Stimulated activated CD4-positive, alpha-beta T cell treated with anti-CD3 and anti-CD28 coated beads, Interleukin-4, amount 100 ng/mL, for 48 hours (primary cell): ENCODE results near the gene ANAPC4.
A peak's percentile ranks its signal among the peaks of the same experiment; 100 is the strongest.
"Not testable (repeated sequence)": the region's sequence is repeated elsewhere in the genome, so short reads cannot be mapped to it uniquely, and the experiment has no call there.

Experiments
- DNase-seq, 2 donors: peaks; one replicate each; pipeline ENCODE4 v3.0.0-alpha.2; 2020; ENCODE audit warnings: low read depth in 2 of 2

ANAPC4 gene

DNA sequence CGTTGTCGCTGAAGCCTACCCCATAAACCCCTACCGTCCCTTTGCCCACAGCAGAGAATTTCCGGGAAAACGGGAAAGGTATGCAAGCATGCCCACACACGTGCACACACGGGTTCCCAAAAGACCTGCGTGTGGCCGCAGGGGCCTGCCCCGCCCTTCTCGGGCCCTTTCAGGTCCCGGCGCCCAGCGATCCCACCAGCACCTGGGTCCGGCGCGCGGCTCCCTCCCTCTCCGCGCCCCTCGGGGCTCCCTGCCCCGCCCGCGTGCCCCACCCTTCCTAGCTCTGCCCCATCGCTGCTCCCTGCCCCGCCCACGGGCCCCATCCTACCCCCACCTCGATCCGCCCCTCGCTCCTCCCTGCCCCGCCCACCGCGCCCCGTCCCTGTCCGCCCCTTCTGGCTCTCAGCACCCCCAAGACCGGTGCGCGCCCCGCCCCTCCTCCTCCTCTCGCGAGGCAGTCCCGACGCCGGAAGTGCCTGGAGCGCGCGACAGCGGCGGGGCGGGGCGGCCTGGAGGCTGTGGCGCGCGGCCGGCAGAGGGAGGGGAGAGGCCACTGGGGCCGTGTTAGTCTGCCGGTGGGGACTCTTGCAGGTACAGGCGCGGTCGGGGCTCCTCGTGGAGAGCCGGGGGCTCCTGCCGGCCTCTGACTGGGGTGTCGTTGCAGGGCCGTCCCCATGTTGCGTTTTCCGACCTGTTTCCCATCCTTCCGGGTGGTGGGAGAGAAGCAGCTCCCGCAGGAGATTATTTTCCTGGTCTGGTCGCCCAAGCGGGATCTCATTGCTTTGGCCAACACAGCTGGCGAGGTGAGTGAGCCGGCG is at the start of gene ANAPC4:
TSS of gene ANAPC4 (plus strand) at position 510 of the 818 bp plus-strand sequence. CDS start at position 675, 165 bp downstream.
- DNase-seq: peak; percentile 99

DNA sequence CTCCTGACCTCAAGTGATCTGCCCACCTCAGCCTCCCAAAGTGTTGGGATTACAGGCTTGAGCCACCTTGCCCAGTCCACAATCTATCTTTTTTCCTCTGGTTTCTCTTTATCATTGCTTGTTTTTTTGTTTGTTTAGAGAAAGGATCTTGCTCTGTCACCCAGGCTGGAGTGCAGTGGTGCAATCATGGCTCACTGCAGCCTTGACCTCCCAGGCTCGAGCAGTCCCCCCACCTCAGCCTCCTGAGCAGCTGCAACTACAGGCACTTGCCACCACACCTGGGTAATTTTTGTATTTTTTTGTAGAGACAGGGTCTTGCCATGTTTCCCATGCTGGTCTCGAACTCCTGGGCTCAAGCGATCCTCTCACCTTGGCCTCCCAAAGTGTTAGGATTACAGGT is 48.6 kb upstream of the ANAPC4 start:
- DNase-seq: not testable (repeated sequence)

- DNase-seq: no peak
Observed at GRCh38 chr4:25330335-25330734, 46.7 kb upstream of the ANAPC4 start.

DNA sequence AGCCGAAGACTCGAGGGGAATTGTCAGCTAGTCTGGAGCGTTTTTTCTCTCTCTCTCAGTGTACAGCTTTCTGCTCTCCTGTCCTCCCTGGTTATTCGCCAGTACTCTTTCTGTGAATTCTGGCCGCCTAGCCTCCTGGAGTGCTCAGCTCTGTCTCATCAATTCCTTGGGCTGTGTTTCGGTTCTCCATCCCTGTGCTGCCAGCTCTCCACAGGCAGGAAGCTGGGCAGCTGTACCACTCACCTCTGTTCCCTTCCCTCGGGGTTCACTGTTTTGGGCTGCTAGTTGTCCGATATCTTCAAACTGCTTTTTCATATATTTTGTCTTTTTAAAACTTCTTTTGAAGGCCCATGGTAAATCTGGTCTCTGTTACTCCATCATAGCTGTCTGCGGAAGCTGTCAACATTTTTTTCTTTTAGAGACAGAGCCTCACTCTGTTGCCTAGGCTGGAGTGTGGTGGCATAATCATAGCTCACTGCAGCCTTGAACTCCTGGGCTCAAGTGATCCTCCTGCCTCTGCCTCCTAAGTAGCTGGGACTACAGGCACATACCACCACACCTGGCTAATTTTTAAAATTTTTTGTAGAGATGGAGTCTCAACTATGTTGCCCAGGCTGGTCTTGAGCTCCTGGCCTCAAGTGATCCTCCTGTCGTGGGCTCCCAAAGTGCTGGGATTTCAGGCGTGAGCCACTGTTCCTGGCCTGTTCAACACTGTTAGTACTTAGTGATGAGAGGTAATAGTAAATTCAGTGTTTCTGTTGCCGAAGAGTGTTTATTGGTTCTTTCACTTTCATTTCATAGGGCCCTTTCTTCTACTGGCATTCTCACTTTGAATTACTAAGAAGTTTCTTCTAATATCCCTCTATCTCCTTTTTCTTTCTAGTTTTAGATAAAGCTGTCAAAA is 45.9 kb upstream of the ANAPC4 start:
- DNase-seq: no peak

- DNase-seq: no peak
Observed at GRCh38 chr4:25343671-25344070, 33.4 kb upstream of the ANAPC4 start.

GRCh38 chr4:25345744-25346143 is 31.3 kb upstream of the ANAPC4 start:
- DNase-seq: no peak

GRCh38 chr4:25346913-25347312 is 30.1 kb upstream of the ANAPC4 start:
- DNase-seq: no peak

DNA sequence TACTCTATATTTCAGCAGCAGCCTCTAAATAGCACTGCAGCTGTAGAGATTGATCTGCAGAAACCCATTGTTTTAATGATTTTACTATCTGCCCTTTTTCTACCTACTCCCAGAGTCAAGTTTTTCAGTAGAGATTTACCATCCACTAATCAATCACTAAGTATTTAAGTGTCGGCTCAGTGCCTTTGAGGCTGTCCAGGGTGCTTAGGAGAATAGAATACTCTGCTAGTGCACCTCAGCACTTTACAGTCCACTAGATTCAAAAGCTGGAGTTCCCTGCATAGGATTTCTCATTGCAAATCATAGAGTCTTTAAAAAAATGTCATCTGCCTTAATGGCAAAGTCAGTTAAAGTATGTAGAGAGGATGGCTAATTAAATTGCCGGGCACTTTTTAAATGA is 29.6 kb upstream of the ANAPC4 start:
- DNase-seq: no peak

GRCh38 chr4:25347971-25348370 is 29.1 kb upstream of the ANAPC4 start:
- DNase-seq: no peak

DNA sequence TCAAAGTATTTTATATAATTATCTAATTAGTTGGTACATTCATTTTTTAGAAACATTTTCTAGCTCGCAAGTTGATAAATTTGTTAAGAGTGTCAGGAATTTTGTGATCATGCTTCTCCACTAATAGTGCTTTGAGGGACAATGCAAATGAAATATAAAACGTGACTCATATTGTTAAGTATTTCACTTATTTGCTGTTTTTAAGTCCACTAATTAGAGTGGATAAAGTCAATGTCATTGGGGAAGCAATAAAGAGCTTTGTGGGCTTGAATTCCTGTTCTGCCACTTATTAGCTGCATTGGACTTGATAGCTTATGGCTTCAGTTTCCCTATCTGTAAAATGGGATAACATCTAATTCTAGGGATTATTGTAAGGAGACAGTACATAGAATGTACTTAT is 26.5 kb upstream of the ANAPC4 start:
- no peak for DNase-seq

DNA sequence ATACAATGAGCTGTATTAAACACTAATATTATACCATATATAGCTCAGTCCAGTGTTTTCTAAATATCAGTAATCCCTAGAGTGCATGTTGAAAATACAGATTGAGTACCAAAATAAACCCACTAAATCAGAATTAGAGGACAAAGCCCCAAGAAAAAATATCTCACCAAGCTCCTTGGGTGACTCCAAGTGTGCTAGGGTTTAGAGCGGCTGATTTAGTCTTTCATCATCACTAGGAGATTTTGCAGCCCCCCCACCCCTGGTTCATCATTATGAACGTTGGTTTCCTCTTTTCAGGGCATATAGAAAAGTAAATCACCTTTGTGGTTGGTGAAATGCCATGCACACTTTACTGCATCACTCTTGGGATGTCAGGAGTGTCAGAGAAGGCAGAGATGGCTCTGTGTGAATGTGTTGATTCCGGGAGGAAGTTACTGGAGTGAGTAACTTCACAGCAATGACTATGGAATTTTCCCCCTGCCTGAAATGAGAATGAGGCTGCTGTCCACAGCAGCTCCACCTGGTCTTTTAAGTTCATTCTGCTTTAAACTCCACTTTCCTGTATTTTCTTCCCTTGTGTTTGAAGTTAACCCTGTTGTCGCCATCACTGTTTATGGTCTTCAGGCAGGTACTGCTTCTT is 25.2 kb upstream of the ANAPC4 start:
- no peak for DNase-seq

DNA sequence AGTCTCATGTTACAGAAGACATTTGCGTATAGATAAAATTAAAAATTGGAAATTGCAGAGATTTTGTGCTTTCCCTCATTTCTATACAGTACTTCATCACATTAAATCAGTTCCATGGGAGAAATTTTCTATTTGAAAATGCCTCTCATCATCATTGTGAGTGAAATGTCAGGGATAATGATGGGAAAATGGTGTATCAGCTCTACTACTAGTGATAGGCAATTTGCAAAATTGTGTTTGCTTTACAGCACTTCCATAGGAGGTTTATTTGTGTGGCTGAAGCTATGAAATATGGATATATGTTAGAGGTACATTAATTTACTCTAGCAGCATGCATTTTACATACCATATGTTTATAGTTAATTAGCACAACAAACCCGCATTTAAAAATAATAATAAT is 21.0 kb upstream of the ANAPC4 start:
- DNase-seq: no peak

GRCh38 chr4:25358515-25359275 is 18.4 kb upstream of the ANAPC4 start:
- no peak for DNase-seq

DNA sequence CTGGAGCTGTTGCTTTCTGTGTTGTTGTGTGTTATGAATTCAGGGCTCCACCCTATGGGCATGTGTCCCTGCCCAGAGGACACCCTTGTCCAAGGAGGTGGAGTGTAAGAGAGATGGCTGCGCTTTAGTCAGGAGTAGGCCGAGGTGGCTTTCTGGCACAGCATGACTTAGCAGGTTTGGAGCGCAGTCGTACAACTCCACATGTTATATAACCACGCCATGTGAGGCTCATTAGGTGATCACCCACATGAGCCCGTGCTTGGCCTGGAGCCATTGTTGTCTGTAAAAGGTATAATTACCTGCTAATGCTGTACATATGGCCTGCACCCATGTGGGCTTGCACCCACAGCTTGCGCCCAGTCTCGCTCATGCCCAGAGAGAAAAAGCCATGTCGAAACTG is 15.8 kb upstream of the ANAPC4 start:
- no peak for DNase-seq

DNA sequence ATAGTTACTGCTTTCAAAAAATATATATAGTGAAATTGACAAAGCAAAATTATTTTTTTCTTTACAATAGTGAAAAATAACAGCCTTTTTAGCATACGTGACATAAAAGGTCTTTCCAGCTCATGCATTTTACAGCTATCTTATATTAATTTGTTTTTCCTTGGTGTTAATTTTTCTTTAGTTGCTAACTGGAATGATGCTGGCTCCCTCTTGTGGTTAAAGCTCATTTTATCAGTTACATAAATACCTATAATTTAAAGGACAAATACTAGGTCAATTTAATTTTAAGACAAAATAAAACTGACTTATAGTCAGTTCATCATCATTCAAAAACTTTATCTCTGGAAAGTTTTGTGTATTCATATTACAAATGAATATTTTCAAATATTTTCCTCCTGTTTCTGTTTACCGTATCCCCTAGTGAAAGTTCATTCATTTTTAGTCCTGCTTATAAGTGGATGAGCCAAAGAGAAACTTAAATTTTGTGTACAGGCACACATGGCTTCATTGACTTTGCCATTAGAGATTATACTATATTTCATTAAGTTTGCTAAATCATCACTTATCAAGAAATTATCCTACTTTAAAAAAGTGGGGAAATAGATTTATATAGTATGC is 9.9 kb upstream of the ANAPC4 start:
- no peak for DNase-seq

DNA sequence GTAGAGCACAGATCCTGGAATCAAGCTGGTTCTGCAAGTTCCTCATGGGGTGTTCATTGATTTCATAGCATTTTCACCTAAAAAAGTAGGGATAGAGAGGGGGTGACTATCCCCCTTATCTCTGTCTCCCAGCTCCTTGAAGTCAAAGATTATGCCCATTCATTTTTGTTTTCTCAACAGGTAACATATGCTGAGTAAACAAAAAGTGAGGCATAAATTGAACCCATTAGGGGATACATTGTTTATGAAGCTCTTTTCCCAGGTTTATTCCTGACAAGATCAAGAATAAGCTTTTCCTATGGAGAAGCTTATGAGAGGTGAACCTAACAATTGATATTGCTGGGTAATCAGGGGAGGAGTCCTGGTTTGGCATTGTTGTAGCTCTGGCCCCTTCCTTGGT is 9.2 kb upstream of the ANAPC4 start:
- no peak for DNase-seq

GRCh38 chr4:25368315-25368714 is 8.7 kb upstream of the ANAPC4 start:
- no peak for DNase-seq

DNA sequence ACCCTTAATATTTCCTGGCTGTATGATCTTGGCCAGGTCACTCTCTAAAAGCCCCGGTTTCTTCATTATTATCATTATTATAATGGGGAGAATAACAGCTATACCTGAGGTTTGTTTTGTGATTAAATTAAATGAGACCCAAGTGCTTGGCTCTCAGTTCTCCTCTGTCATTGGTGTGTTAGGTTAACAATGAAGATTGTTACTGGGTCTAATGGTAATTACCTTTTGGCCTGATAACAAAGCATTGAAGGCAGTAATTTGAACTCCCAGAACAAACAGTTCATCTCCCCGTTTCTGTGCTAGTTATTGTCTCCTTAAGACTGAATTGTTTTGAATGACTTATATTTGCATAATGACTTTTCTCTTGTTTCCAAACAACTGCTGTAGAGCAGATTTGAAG is 6.8 kb upstream of the ANAPC4 start:
- DNase-seq: no peak

- DNase-seq: not testable (repeated sequence)
Observed at GRCh38 chr4:25372549-25372948, 4.5 kb upstream of the ANAPC4 start.

- DNase-seq: no peak
Observed at GRCh38 chr4:25377572-25378436, 741 bp downstream of the ANAPC4 start.
